Measurements from ENCODE around the gene CACNB4.

CACNB4 gene

GRCh38 chr2:151792589-151792988 is 306.3 kb downstream of the CACNB4 start:
- DNase-seq (no peak), ATAC-seq (no peak)
- no peak overlapping the region for H3K27ac Mint-ChIP-seq
- H3K9me3 Mint-ChIP-seq, result no peaks in the 10 kb centered on the region
- no peak overlapping the region for H3K4me3 Mint-ChIP-seq
- no peaks in the 10 kb centered on the region for H3K4me1 Mint-ChIP-seq
- no peaks in the 10 kb centered on the region for H3K27me3 Mint-ChIP-seq

GRCh38 chr2:151791545-151791944 is 307.3 kb downstream of the CACNB4 start:
- Mint-ChIP-seq H3K4me3 (no peak overlapping the region), H3K27me3 (no peaks in the 10 kb centered on the region), H3K4me1 (no peaks in the 10 kb centered on the region), H3K27ac (no peak overlapping the region), H3K9me3 (no peaks in the 10 kb centered on the region)
- ATAC-seq (no peak), DNase-seq (no peak)

- no peak overlapping the region for H3K4me3 Mint-ChIP-seq
- H3K9me3 Mint-ChIP-seq, result no peaks in the 10 kb centered on the region
- DNase-seq (no peak), ATAC-seq (no peak)
- H3K27ac Mint-ChIP-seq, result no peak overlapping the region
- H3K4me1 Mint-ChIP-seq, result no peaks in the 10 kb centered on the region
- H3K27me3 Mint-ChIP-seq, result no peaks in the 10 kb centered on the region
Measured at GRCh38 chr2:151790689-151791088, 308.2 kb downstream of the CACNB4 start.

GRCh38 chr2:151789055-151789834 is 309.6 kb downstream of the CACNB4 start:
- ATAC-seq, result no peak
- Mint-ChIP-seq H3K27me3 (no peaks in the 10 kb centered on the region), H3K9me3 (no peaks in the 10 kb centered on the region), H3K4me3 (no peak overlapping the region), H3K27ac (no peak overlapping the region), H3K4me1 (no peaks in the 10 kb centered on the region)
- DNase-seq, result no peak

GRCh38 chr2:151786483-151786882 is 312.4 kb downstream of the CACNB4 start:
- no peak for ATAC-seq
- Mint-ChIP-seq H3K4me1 (peaks cover 8% of the 10 kb centered on the region), H3K4me3 (no peak overlapping the region), H3K27ac (no peak overlapping the region), H3K27me3 (no peaks in the 10 kb centered on the region), H3K9me3 (no peaks in the 10 kb centered on the region)
- no peak for DNase-seq

GRCh38 chr2:151786077-151786476 is 312.8 kb downstream of the CACNB4 start:
- Mint-ChIP-seq H3K9me3 (no peaks in the 10 kb centered on the region), H3K27me3 (no peaks in the 10 kb centered on the region), H3K4me3 (no peak overlapping the region), H3K27ac (no peak overlapping the region), H3K4me1 (peaks cover 8% of the 10 kb centered on the region)
- ATAC-seq (no peak), DNase-seq (no peak)

GRCh38 chr2:151783133-151783520 is 315.7 kb downstream of the CACNB4 start:
- H3K4me1 Mint-ChIP-seq, result peaks cover 8% of the 10 kb centered on the region
- ATAC-seq, result no peak
- no peak overlapping the region for H3K4me3 Mint-ChIP-seq
- no peak for DNase-seq
- peaks cover 5 to 14% of the 10 kb centered on the region in 2 donors for H3K9me3 Mint-ChIP-seq
- no peaks in the 10 kb centered on the region for H3K27me3 Mint-ChIP-seq
- peak overlapping the region; percentile 31 to 74 for H3K27ac Mint-ChIP-seq

Measured in stimulated activated naive CD8-positive, alpha-beta T cell treated with anti-CD3 and anti-CD28 coated beads, Interleukin-15, amount 100 ng/mL, for 72 hours (primary cell).